Measurements from ENCODE around the gene DEDD. TPM values are rescaled to one million over a fixed set of nuclear protein-coding genes. Genes with fewer than 3 reads are reported as not detected.
"Not testable (repeated sequence)": the region's sequence is repeated elsewhere in the genome, so short reads cannot be mapped to it uniquely, and the experiment has no call there.

Gene DEDD
- polyA plus RNA-seq, 3 donors, result 47.6 to 57.0 (median 55.1) TPM

DNA sequence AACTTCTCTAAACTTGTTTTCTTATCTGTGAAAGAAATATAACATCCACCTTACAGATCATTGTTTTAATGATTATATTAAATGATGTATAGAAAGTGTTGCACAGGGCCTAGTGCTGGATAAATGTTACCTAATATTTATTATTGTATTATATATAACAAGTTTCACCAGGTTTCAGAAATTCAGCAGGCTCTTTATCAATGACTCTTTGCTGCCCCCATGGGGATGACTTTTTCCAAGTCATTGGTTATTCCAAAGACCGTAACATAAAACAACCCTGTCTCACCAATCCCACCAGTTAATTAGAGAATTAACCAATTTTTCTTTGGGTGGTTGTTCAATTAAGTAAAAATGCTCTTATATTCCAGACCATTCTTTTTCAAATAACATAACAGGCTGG is 7.3 kb upstream of the DEDD start:
- DNase-seq (ENCODE audit: extremely low read depth in 1 of 11, low read depth in 9 of 11, low spot score in 4 of 11), result peak in 1 of 11 donors; percentile 28

- DNase-seq (ENCODE audit: extremely low read depth in 1 of 11, low read depth in 9 of 11, low spot score in 4 of 11), result no peak
Measured at GRCh38 chr1:161138431-161138830, 6.0 kb upstream of the DEDD start.

DNA sequence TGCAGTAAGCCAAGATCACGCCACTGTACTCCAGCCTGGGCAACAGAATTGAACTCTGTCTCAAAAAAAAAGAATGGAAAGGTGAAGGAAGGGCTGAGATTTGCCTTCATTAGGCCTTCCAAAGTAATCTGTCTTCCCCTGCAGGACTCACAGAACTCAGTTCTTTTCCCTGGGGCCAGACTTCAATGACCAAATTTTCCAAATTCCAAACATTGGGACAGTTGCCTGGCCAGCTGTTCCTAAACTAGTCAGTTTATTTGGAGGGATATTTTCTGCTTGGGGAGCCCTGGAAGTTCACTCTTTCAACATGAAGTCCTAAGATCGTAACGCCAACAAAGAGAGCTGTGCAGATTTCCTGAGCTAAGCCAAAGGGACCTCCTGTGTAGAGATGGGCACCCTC is 5.4 kb upstream of the DEDD start:
- DNase-seq (ENCODE audit: extremely low read depth in 1 of 11, low read depth in 9 of 11, low spot score in 4 of 11), result no peak

- peak in 1 of 11 donors; percentile 45 for DNase-seq (ENCODE audit: extremely low read depth in 1 of 11, low read depth in 9 of 11, low spot score in 4 of 11)
Measured at GRCh38 chr1:161133220-161133740, 813 bp upstream of the DEDD start.

DNA sequence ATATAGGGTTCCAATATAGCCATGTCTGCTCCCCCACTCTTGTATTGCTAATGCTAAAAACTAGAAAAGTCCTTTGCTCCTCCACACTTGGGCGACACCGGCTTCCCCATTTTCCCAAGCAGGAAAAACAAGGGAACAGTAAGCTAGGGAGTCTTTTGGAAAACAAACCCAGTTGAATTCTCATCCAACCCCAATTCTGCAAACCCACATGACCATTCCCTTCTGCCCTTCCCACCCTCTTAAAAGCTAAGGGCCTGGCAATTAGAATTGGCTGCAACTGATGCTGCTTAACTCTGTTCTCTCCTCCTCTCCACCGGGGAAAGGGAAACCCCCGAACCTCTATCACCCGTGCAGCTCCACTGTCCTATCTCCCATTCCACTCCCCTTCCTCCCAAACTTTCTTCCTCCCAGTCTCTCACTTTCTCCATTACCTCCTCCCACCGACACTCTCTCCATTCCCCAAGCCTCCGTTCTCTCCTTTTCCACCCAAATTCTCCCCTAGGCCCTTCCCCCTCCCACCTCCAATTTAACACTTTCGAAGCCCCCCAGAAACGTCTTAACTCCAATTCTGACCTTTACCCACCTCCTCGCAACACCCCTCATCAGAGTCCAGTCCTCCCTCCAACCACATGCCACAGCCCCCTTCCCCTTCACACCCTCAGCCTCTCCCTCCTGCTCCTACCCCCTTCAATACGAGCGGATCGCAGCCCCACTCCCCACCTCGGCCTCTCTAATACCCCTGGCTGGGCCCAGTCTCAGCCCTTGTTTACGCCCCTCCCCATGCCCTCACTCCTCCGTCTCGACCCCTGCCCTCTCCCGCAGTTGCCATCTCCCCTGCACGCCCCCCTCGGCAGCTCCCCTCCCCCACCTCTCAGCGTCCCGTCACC is 701 bp downstream of the DEDD start:
- DNase-seq (ENCODE audit: extremely low read depth in 1 of 11, low read depth in 9 of 11, low spot score in 4 of 11), result peak in 2 of 11 donors; percentile 18 to 65

GRCh38 chr1:161130266-161130665 is 2.2 kb downstream of the DEDD start:
- no peak for DNase-seq (ENCODE audit: extremely low read depth in 1 of 11, low read depth in 9 of 11, low spot score in 4 of 11)

DNA sequence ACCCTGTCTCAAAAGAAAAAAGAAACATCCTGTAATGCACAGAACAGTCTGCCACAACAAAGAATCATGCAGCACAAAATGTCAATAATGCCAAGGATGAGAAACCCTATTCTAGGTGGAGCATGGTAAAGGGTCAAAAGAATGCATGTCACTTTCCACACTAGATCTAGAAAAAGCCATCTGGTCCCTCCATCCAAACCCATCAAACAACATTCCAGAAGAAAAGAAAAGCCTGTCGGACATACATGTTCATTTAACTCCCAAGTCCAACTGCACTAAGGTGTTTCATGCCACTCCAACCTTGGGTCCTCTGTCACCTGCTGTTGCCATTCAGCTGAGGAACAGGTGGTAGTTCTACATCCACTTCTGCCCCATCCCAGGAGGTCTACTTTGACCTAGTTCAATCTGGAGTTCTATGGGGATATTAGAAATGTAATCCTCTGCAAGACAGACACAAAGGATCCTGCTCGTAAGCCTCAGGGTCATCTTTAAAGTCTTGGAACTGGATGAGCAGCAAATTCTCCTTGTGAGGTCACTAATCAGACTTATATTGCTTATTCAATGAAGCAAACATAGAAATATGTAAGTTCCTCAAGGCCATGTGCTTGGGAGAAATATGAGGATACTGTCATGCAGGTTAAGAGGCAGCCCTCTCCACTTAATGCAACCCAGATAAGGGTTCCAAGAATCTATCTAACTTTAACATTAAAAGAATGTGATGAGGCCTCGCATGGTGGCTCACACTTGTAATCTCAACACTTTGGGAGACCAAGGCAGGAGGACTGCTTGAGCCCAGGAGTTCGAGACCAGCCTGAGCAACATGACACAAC is 3.7 kb downstream of the DEDD start:
- DNase-seq (ENCODE audit: extremely low read depth in 1 of 11, low read depth in 9 of 11, low spot score in 4 of 11), result no peak

- DNase-seq (ENCODE audit: extremely low read depth in 1 of 11, low read depth in 9 of 11, low spot score in 4 of 11), result no peak
Measured at GRCh38 chr1:161127649-161128048, 4.8 kb downstream of the DEDD start.

DNA sequence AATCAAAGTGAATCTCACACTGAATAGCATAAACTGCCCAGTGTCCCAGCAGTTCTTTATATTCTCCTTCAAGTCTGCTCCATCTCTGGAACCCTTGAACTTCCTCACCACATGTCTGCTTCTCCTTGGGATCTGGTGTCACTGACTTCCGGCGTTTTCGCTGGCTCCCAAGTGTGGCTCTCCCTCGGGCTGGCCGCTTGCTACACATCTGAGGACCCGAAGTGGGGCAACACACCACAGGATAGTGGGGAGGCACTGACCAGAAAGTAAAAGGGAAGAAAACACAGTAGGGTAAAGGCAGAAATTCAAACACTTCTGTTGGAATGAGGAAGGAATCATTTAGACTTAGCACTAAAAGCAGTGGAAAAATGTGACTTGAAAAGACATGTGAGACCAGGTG is 9.5 kb downstream of the DEDD start:
- DNase-seq (ENCODE audit: extremely low read depth in 1 of 11, low read depth in 9 of 11, low spot score in 4 of 11), result no peak

DNA sequence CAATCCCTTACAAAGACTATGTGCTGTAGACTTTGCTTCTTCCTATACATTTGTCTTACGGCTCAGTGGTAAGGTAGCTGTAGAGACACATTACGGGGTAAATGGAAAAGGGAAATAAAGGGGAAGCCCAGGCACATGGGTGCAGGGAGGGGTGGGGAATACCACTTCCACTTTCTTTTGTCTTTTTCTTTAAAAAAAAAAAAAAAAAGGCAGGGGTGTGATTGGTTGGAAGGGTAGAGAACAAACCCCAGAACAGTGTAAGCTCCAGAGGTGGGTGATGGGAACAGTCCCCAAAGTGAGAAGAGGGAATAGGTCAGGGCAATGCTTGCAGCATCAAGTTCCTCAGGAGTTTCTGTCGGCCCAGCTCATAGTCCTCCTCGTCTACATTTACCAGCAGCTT is 10.6 kb downstream of the DEDD start:
- no peak for DNase-seq (ENCODE audit: extremely low read depth in 1 of 11, low read depth in 9 of 11, low spot score in 4 of 11)

DNA sequence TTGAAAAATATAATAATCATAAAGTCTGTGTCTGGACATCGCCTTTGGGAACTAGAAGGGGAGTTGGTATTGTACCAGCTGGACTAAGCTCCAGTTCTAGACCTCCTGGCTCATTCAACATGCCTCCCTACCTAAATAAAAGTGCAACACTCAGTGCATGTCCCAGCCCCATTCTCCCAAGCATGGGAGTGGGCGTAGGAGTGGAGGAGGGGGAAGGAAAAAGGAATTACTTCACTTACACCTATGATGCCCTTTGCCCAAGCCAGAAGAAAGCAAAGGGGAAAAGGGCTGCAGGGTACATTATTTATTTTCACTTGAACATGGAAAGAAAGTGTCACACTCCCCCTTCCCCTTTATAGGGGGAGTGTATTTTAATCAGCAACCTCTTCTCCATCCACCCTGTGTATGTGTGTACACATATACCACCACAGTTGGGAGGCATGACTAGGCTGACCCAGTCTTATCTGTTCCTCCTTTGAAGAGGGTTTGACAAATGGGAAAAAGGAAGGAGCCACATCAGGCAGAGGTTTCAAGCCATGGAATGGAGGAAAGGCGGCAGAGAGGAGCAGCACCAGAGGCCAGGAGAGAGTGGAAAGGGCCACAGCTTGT is 11.3 kb downstream of the DEDD start:
- no peak for DNase-seq (ENCODE audit: extremely low read depth in 1 of 11, low read depth in 9 of 11, low spot score in 4 of 11)

GRCh38 chr1:161119092-161119903 is 13.2 kb downstream of the DEDD start:
- peak in 2 of 11 donors; percentile 26 to 36 for DNase-seq (ENCODE audit: extremely low read depth in 1 of 11, low read depth in 9 of 11, low spot score in 4 of 11)

- DNase-seq (ENCODE audit: extremely low read depth in 1 of 11, low read depth in 9 of 11, low spot score in 4 of 11), result peak; percentile 73 to 90 (median 85)
Measured at GRCh38 chr1:161117759-161118581, 14.5 kb downstream of the DEDD start, which contains the start of the genes NIT1 and PFDN2. Gene NIT1, plus strand, starts transcription at chr1:161118105. Its CDS starts 72 bp downstream, at chr1:161118177. Gene PFDN2, minus strand, starts transcription at chr1:161118037. Its CDS starts 11 bp downstream, at chr1:161118026.

DNA sequence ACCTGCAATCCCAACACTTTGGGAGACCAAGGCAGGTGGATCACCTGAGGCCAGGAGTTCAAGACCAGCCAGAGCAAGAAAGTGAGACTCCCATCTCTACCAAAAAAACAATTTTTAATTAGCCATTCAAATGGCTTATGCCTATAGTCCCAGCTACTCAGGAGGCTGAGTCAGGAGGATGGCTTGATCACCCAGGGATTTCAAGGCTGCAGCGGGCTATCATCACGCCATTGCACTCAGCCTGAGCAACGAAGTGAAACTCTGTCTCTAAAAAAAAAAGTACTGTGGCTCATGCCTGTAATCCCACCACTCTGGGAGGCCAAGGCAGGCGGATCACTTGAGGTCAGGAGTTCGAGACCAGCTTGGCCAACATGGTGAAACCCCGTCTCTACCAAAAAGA is 16.5 kb downstream of the DEDD start:
- DNase-seq (ENCODE audit: extremely low read depth in 1 of 11, low read depth in 9 of 11, low spot score in 4 of 11), result not testable (repeated sequence)

DNA sequence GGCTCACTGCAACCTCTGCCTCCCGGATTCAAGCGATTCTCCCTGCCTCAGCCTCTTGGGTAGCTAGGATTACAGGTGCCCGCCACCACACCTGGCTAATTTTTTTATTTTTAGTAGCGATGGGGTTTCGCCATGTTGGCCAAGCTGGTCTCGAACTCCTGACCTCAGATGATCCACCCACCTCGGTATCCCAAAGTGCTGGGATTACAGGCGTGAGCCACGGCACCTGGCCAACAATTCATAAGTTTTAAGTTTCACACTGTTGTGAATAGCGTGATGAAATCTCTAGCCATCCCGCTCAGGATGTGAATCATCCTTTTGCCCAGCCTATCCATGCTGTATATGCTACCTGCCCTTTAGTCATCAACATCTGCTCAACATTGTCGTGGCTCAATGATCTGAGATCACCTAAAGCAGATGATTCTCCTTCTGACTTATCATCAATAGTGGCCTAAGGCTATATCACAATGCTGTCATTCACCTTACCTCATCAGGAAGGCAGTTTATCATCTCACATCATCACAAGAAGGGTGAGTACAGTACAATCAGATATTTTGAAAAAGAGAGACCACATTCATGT is 17.2 kb downstream of the DEDD start:
- DNase-seq (ENCODE audit: extremely low read depth in 1 of 11, low read depth in 9 of 11, low spot score in 4 of 11), result no peak

GRCh38 chr1:161114556-161114955 is 17.9 kb downstream of the DEDD start:
- no peak for DNase-seq (ENCODE audit: extremely low read depth in 1 of 11, low read depth in 9 of 11, low spot score in 4 of 11)

DNA sequence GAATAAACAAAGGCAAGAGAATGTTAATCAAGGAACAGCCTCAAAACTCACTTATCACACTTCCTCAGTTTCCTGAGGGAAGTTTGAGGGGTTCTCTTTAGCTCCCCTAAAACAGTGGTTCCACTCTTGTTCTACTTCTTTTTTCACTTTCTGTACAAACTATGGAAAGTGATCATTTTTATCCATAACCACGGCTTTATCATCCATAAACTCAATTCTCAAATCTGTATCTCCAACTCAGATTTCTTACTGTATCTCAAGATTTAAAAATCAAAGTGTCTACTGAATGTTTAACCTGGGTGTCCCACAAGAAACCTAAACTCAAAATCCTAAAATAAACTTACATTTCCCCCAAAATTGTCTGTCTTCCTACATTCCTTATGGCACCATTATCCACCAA is 18.6 kb downstream of the DEDD start:
- DNase-seq (ENCODE audit: extremely low read depth in 1 of 11, low read depth in 9 of 11, low spot score in 4 of 11), result no peak

Measured in renal cortex interstitium (tissue), 11 donors.